ENCODE data around the gene ASB6.
A peak's percentile ranks its signal among the peaks of the same experiment; 100 is the strongest.

The ASB6 gene, protein sequence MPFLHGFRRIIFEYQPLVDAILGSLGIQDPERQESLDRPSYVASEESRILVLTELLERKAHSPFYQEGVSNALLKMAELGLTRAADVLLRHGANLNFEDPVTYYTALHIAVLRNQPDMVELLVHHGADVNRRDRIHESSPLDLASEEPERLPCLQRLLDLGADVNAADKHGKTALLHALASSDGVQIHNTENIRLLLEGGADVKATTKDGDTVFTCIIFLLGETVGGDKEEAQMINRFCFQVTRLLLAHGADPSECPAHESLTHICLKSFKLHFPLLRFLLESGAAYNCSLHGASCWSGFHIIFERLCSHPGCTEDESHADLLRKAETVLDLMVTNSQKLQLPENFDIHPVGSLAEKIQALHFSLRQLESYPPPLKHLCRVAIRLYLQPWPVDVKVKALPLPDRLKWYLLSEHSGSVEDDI

DNA sequence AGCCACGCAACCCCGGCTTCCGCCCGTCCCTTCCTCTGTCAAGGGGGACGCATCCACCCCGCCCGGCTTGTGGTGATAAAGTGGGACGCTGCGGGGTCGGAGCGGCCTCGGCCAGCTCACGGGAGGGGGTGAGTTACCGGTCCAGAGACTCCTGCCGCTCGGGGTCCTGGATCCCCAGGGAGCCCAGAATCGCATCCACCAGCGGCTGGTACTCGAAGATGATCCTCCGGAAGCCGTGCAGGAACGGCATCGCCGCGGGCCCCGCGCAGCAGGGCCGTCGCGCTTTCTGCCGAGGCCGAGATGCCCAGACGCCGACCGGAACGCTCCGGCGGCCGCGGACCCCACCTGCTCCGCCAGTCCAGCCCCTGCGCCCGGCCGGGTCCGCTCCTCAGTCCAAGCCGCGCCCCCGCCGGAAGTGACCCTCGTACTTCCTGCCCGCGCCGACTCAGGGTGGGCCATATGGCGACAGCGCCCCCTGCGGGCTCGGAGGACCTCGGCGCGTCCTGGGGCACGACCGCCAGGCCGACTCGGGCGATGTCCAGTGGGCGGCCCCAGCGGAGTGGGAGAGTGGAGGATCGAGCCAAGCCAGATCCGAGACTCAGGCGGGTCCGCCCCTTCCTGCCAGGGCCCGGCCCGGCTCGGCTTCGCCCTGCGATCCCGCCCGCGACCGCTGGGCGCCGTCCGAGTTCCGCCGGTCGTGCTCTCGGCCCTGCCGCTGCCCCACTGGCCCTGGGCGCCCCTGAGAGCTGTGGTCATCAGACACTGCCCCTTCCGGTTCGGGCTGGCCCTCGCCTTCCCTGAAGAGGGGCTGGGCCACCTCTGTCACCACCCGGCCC lies at the start of gene ASB6:
Gene ASB6, minus strand, starts transcription at position 402 of the 836 bp plus-strand sequence. Its CDS starts 152 bp downstream, at position 250.
- peak; percentile 100 for DNase-seq (ENCODE audit: low spot score)

- DNase-seq (ENCODE audit: low spot score), result no peak
Observed at GRCh38 chr9:129688285-129689043, 46.5 kb upstream of the ASB6 start.

GRCh38 chr9:129687391-129687790 lies 45.4 kb upstream of the ASB6 start:
- DNase-seq (ENCODE audit: low spot score), result no peak

DNA sequence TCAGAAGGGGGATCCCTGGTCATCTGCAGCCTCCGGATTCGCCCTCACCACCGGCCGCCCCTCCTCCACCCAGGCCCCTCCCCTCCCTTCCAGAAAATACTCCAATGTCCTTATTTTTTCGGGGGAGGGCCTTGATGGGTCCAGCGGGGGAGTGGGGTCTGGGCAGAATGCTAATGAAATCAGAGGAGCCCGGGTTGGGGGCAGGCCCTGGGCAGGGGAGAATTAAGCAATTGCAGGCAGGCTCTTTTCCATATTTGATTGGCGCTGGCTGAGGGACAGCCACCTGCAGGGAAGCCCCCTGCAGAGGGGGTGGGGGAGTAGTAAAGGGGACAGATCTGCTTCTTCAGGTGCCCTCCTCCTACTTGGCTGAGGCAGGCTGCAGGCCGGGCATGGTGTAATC lies 44.8 kb upstream of the ASB6 start:
- no peak for DNase-seq (ENCODE audit: low spot score)

DNA sequence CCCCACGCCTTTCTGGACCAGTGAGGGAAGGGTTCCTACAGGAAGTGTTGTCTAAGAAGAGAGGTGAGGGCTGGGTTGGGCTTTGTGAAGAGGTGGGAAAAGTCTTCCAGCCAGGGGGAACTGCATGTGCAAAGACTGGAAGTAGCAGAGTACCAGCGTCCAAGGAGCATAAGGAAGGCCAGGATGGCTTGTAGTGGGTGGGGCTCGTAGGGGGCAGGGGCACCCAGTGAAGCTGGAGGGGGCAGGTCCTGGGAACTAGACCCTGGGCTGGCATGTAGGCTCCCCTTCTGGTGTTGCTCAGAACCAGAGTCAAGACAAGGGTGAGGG lies 43.9 kb upstream of the ASB6 start:
- no peak for DNase-seq (ENCODE audit: low spot score)

DNA sequence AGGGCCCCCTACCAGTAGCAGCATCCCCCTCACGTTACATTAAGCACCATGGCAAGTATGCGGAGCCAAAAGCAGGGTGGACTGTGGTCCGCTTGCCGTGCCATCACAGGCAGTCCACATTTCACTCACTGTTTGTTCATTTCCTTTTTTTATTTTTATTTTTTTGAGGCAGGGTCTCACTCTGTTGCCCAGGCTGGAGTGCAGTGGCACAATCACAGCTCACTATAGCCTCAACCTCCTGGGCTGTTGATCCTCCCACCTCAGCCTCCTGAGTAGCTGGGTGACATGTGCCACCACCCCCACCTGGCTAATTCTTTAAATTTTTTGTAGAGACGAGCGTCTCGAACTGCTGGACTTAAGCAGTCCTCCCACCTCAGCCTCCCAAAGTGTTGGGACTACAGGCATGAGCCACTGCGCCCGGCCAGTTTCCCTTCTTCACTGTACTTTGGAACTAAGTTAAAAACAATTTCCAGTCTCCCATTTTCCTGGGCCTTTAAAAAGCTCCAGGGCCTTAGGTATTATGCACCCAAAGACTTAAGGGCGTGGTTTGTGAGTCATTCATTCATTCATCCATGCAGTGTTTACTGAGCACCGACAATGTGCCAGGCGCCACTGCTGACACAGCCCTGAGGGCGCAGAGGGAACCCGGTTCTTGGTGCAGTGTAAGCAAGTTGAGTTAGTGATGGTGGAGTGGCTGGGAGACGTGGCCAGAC lies 43.4 kb upstream of the ASB6 start:
- no peak for DNase-seq (ENCODE audit: low spot score)

DNA sequence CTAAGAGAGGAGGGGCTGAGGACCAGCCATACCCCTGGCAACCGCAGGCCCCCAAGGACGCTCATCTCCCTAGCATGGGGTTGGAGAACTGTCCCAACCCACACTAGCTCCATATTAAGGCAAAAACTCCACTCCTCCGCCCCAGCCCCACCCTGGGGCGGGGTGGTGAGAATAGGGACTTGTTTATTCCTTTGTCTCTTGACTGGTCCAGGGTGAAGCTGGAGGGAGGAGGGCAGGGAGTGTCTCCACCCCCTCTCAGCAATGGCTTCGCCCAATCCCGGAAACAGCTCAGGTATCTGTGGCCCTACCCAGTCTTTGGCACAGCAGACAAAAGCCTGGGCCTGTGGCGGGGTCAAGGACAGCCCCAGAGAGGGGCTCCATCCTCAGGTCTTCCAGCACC lies 40.4 kb upstream of the ASB6 start:
- DNase-seq (ENCODE audit: low spot score), result no peak

- no peak for DNase-seq (ENCODE audit: low spot score)
Observed at GRCh38 chr9:129681924-129682323, 40.0 kb upstream of the ASB6 start.

DNA sequence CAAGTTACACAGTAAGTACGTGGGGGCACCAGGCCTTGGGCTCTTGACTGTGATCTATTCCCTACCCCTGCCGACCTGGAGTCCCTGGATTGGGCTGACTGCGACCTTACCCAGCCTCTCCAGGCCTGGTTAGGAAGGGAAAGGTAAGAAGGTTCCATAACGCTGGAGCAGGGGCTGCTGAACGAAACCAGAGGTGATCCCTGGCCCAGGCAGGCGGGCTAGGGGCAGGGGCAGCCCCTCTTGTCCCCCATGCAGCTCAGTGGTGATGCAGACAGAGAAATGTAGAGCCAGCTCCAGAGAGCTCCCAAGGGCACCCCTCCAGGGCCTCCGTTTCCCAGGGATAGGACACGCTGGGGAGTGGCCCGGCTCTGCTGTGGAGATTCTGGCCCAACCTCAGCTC lies 37.6 kb upstream of the ASB6 start:
- DNase-seq (ENCODE audit: low spot score), result no peak

GRCh38 chr9:129678844-129679243 lies 36.9 kb upstream of the ASB6 start:
- DNase-seq (ENCODE audit: low spot score), result no peak

- DNase-seq (ENCODE audit: low spot score), result no peak
Observed at GRCh38 chr9:129677456-129677855, 35.5 kb upstream of the ASB6 start.

GRCh38 chr9:129676975-129677374 lies 35.0 kb upstream of the ASB6 start:
- DNase-seq (ENCODE audit: low spot score), result peak; percentile 82

DNA sequence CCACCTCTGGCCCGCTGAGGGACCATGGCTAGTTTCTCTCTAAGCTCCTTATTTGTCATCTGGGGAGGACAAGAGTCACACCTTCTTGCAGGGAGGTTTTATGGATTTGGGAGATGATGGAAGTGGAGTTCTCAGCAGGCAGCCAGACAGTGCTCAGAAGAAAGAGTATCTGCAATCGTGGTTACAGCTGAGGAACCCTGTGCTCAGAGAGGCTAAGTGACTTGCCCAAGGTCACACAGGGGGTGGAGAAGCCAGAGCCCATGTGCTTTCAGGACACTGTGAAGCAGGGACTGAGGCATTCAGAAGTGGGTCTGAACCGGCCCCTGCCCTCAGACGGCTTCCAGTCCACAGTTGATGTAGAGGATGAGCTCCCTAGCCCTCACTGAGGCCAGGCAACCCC lies 34.3 kb upstream of the ASB6 start:
- no peak for DNase-seq (ENCODE audit: low spot score)

GRCh38 chr9:129675620-129676019 lies 33.7 kb upstream of the ASB6 start:
- no peak for DNase-seq (ENCODE audit: low spot score)

DNA sequence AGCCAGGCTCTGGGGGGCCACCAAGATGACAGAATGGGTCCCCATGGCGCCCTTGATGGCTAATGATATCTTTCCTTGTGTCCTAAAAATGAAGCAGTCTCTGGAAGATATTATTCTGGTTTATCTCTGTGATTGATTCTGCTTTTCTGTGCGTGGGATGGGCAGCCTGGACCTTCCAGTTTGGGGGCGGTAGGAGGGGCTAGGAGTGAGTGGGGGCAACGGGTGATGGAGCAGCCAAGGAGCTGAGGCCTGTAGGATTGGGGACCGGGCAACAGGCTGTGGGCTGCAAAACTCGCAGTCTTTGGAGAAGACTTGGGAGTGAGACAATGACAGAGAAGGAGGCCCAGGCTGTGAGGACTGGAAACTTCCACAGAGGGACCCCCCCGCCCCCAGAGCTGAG lies 32.3 kb upstream of the ASB6 start:
- DNase-seq (ENCODE audit: low spot score), result no peak

- no peak for DNase-seq (ENCODE audit: low spot score)
Observed at GRCh38 chr9:129673602-129674001, 31.7 kb upstream of the ASB6 start.

- DNase-seq (ENCODE audit: low spot score), result no peak
Observed at GRCh38 chr9:129672702-129673101, 30.8 kb upstream of the ASB6 start.

- no peak for DNase-seq (ENCODE audit: low spot score)
Observed at GRCh38 chr9:129671519-129671918, 29.6 kb upstream of the ASB6 start.

DNA sequence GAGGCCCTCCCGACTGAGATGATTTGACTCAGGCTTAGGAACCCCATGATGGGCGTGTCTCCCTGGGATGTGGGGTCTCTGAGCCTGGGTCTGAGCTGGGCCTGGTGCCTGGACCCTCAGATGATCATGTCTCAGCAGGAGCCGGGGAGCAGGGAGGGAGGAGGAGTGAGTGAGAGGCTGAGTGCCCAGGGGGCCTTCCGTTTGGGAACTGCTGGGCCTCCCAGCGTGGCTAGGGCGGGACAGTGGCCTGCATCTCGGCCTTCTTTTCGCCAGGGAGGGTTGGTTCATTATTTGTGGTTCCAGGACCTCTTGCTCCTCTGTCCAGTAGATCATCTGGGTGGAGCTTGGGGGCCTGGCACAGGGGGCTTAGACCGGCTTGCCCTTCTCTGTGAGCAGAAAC lies 29.1 kb upstream of the ASB6 start:
- DNase-seq (ENCODE audit: low spot score), result no peak

DNA sequence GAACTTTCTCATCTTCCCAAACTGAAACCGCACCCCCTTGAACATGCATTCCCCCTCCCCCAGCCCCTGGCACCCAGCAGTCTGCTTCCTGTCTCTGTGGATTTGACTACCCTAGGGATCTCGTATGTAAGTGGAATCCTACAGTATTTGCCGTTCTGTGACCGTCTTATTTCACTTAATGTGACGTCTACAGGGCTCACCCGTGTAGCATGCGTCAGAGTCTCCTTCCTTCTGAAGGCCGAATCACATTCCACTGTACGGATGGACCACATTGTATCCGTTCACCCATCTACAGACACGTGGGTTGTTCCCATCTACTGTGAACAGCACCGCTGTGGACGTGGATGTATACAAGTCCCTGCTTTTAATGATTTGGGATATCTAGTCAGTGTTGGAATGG lies 28.0 kb upstream of the ASB6 start:
- DNase-seq (ENCODE audit: low spot score), result peak; percentile 81

- peak; percentile 90 for DNase-seq (ENCODE audit: low spot score)
Observed at GRCh38 chr9:129669141-129669718, 27.3 kb upstream of the ASB6 start.

- DNase-seq (ENCODE audit: low spot score), result peak; percentile 61
Observed at GRCh38 chr9:129667850-129668249, 25.9 kb upstream of the ASB6 start.

Measured in AG08395 (cell line).